GM18909 (cell line): ENCODE data around the gene PRKD2.

Experiments used
- ATAC-seq: cut with Tn5 transposase; IDR thresholded peaks from one replicate; pipeline ENCODE4 v1.9.1; 2021; ENCODE audit warnings: mild to moderate bottlenecking; ENCODE audit not compliant: unreplicated experiment, poor library complexity

The PRKD2 gene

GRCh38 chr19:46670813-46671212 lies 46.1 kb downstream of the PRKD2 start:
- no peak for ATAC-seq

DNA sequence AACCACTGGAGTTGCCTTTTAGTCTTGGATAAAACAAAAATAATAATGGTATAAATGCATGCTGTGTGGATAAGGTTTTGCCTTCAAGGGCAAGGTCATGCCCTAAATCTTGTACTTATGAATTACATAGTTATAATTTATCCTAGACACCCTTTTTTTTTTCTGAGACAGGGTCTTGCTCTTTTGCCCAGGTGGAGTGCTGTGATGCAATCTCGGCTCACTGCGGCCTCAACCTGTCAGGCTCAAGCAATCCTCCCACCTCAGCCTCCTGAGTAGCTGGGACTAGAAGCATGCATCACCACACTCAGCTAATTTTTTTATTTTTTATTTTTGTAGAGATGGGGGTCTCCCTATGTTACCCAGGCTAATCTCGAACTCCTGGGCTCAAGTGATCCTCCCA lies 48.3 kb downstream of the PRKD2 start:
- ATAC-seq = no peak

- ATAC-seq = no peak
Observed at GRCh38 chr19:46665072-46665471, 51.8 kb downstream of the PRKD2 start.

DNA sequence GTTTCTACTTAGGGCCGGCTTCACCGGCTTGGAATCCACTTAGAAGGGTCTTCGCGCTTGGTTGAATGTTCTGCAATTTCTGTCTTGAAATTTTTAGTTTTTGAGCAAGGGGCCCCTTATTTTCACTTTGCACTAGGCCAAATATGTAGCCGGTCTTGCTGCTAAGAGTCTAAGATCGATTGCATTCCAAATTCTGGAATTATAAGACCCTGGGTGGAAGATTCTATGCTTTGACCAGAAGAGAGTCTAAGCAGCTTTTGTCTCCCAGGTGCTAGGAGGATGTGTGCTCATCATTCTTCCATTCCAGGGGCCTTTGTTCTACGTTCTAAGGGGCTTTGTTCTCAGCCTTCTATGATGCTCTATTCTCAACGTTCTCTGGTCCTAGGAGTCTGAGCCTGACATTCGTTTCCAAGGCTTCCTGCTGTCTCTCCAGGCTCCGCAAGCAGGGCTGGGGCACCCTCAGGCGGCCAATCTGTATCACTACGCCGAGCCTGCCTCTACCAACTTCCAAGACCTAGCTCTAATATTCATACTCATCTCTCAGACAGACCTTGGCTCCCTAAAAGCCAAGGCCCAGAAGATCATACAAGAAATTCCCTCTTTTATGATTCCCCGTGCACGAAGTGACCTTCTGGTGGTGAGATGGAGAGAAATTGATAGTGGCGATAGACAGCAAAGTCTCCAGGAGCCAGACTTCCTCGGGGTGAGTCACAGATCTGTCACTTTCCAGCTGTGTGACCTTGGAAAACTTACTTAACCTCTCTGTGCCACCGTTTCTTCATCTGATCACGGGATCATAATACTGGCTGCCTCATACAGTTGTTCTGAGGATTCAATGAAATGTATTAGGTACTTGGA lies 55.0 kb downstream of the PRKD2 start:
- no peak for ATAC-seq

GRCh38 chr19:46661020-46661731 lies 55.7 kb downstream of the PRKD2 start, which contains the start of gene DACT3:
Gene DACT3 (minus strand): TSS chr19:46661182. CDS start chr19:46661064, 118 bp downstream.
- peak; percentile 90 for ATAC-seq

DNA sequence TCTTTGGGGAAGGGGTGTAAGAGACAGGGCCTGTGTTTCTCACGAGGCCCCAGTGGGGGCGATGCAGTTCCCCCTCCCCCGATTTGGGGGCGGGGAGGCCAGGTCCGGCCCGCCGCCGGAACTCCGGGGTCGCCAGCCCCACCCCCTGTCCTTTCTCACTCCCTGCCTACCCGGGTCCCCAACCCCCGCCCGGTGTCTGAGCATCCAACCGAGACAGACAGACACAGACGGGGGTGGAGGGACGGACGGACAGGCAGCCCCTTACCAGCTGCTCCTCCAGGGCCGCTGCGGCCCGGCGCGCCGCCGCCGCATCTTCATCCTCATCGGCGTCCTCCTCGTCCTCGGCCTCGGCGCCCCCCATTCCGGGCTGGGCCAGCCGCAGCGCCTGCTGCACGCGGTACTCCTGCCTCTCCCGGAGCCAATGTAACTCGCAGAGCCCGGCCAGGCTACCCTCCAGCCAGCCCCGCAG lies 56.3 kb downstream of the PRKD2 start:
- no peak for ATAC-seq

GRCh38 chr19:46660008-46660517 lies 56.9 kb downstream of the PRKD2 start:
- no peak for ATAC-seq

DNA sequence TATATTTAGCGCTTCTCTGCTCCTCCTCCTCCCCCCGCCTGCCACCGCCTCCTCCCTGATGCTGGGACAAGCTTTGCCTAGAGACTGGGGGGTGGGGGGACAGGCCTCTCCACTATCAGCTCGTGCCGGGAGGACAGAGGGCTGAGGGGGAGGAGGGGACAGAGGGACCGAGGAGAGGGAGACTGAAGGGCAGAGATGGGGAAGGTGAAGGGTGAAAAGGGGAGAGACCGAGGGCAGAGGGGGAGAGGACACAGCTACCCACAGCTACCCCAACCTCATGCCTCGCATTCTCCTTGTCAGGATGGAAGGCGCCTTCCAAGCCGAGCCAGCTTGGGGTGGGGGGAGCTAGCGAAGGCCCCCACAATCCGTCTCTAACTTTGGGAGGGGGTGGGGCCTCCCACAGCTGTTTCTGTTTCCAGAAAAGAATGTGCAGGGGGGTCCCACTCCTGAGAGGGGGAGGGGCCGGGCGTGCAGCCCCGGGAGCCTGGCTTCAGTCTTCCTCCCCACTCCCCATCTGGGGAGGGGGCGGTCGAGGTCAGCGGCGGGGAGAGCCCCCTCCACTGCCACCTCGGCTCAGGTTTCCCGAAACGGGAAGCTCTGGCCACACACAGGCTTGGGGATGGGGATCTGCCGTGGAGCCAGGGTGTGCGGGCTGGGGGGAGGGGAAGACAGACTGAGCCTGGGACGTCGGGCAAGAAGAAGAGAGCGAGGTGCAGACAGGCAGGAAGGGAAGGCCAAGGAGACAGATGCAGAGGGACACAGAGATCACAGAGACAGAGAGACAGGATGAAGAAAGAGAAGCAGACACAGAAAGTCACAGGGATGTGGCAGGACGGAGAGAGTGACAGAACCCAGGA lies 57.5 kb downstream of the PRKD2 start:
- ATAC-seq = no peak

GRCh38 chr19:46656541-46656940 lies 60.4 kb downstream of the PRKD2 start:
- ATAC-seq = no peak

- no peak for ATAC-seq
Observed at GRCh38 chr19:46654621-46655152, 62.2 kb downstream of the PRKD2 start.

- ATAC-seq = no peak
Observed at GRCh38 chr19:46650445-46650844, 66.5 kb downstream of the PRKD2 start.

GRCh38 chr19:46648961-46649960 lies 67.7 kb downstream of the PRKD2 start:
- no peak for ATAC-seq

DNA sequence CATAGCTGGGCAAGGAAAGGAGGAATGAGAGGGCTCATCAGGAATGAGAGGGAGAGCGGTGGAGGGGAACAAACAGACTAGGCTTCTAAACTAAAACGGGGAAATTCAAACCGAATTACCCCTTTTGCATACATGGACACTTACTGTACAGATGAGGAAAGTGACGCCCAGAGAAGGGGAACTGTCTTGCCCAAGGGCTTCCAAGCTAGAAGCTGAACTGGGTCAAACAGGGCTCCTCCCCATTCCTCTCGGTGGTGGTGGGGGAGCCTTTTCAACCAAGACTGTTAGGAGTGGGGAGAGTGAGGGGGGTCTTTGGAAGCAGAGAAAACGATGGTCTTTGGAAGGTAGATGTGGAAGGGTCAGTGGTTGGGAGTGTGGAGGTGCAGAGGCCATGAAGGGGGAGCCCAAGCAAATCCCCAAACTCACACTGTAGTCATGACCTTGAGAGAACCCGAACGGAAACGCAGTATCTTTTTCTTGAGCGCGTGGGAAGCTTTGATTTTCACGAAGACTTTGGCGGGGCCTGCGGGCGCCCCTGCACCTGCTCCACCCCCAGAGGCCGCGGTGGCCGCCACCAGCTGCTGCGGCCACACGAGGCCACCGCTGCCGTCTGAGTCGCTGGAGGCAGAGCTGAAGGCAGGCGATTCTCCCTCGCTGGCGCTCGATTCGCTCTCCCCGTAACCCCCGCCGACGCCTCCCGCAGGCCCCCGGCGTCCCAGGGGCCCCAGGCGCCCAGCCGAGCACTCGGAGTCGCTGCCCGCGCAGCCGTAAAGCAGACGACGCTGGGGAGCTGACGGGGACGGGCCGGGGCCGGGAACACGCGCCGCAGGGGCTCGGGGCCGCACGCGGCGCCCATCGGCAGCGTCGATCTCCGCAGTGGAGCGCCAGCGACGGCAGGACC lies 68.6 kb downstream of the PRKD2 start:
- ATAC-seq = no peak

GRCh38 chr19:46646402-46646801 lies 70.5 kb downstream of the PRKD2 start:
- ATAC-seq = no peak

GRCh38 chr19:46644720-46645119 lies 72.2 kb downstream of the PRKD2 start:
- ATAC-seq = no peak

GRCh38 chr19:46640656-46641055 lies 76.3 kb downstream of the PRKD2 start:
- no peak for ATAC-seq

DNA sequence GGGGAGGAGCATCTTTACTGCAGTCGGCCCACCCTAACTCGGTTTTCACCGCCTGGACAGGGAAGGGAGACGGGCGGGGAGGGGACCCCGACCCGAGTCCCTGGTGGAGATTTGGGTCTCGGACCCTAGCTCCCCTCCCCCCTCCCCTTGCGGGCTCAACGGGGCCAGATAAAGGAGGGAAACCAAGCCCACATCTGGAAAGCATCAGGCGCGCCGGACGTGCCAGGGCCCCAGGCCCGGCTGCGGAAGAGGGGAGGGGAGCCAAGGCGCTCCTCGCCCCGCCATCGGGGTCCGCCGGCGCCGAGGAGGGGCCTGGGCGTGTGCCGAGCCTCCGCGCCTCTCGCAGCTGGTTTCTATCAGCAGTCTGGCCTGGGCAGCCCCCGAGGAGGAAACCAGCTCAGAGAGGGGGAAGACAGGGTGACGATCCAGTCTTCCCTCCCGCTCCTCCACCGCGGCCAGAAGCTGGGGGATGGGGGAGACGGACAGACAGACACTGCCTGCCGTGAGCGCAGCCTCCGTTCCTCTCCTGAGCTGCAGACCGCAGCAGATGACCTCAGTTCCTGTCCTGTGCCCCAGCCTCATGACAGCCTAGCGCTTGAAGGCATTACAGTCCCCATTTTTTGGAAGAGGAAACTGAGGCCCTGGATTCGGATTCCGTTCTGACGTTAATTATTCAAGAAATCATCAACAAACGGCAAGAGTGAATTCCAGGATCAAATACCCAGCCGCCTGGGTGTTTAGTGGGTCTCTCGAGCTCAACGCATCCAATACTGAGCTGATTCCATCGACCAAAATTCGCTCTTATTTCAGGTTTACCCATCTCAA lies 77.3 kb downstream of the PRKD2 start:
- no peak for ATAC-seq
